HCT116 (cell line): Measurements from ENCODE around the gene ARHGEF12. TPM values are rescaled to one million over a fixed set of nuclear protein-coding genes. Genes with fewer than 3 reads are reported as not detected.

Experiments
- ATAC-seq: fragments of 200-7000 bp; cut with Tn5 transposase; 2 replicates; pipeline ENCODE4 v1.9.1; 2020; ENCODE audit warnings: mild to moderate bottlenecking, moderate library complexity
- BruUV-seq: library from RNA; stranded (reverse); fragments of 400-500 nt; replicated peaks from 2 replicates; lab custom pipeline; 2021; lab: Mats Ljungman, UMichigan
- CTCF ChIA-PET: fragments of 300-600 bp; sonication (Branson Sonifier 250); formaldehyde crosslinking; loops from one replicate; lab custom pipeline; 2021; ENCODE audit warnings: antibody characterized with exemption; lab: Charles Lee
- POLR2A ChIA-PET: fragments of 300-600, 350-600 bp; sonication (Branson Sonifier 250); formaldehyde crosslinking; loops from one replicate; lab custom pipeline; 2021; ENCODE audit warnings: antibody characterized with exemption; lab: Charles Lee
- RAD21 ChIA-PET, 2 experiments: fragments of 300-600 bp; sonication (Branson Sonifier 250); formaldehyde crosslinking; loops; one replicate each; lab custom pipeline; 2023; ENCODE audit warnings: low total read pairs in 2 of 2; ENCODE audit not compliant: uncharacterized antibody in 2 of 2, unreplicated experiment in 2 of 2, low non-redundant PET in 1 of 2; lab: Charles Lee
- DNase-seq: peaks from one replicate; pipeline ENCODE4 v3.0.0-alpha.2; 2010; ENCODE audit warnings: low read depth, low spot score
- H2AFZ ChIP-seq: fragments of 200-600 bp; shearing (Covaris generic), sonication (generic); 2 replicates; pipeline ENCODE4 v1.6.1; 2017; ENCODE audit warnings: low read depth, mixed run types, mixed read lengths, antibody characterized with exemption, low read length; ENCODE audit not compliant: poor library complexity, severe bottlenecking
- H3K27ac ChIP-seq: 2 replicates; pipeline ENCODE4 v1.5.1; 2012; ENCODE audit warnings: low read depth, low read length
- H3K27me3 ChIP-seq: fragments of 200-600 bp; sonication (generic); 2 replicates; pipeline ENCODE4 v1.6.1; 2016; ENCODE audit warnings: mixed run types, low read length, mixed read lengths; ENCODE audit not compliant: insufficient read depth
- H3K36me3 ChIP-seq, 2 experiments: fragments of 200-500 bp in 1 of 2; fragments of 200-600 bp in 1 of 2; sonication (Bioruptor generic) in 1 of 2; sonication (generic) in 1 of 2; 2 replicates each; pipeline versions ENCODE4 v1.5.1 to v1.6.1; 2014 to 2016; ENCODE audit warnings: low read length in 2 of 2, inconsistent platforms in 1 of 2, mixed read lengths in 1 of 2, mixed run types in 1 of 2; ENCODE audit not compliant: insufficient read depth in 2 of 2, control insufficient read depth in 1 of 2
- H3K4me1 ChIP-seq, 2 experiments: fragments of 200-600 bp in 1 of 2; sonication (generic) in 1 of 2; 2 replicates each; pipeline versions ENCODE4 v1.5.1 to v1.6.1; 2012 to 2017; ENCODE audit warnings: low read length in 2 of 2, inconsistent platforms in 1 of 2, mild to moderate bottlenecking in 1 of 2, mixed read lengths in 1 of 2, mixed run types in 1 of 2, moderate library complexity in 1 of 2; ENCODE audit not compliant: insufficient read depth in 2 of 2, control insufficient read depth in 1 of 2
- H3K4me2 ChIP-seq: fragments of 200-600 bp; sonication (generic); 2 replicates; pipeline ENCODE4 v1.6.1; 2017; ENCODE audit warnings: mixed run types, low read length, mixed read lengths
- H3K4me3 ChIP-seq, 2 experiments: fragments of 200-600 bp in 1 of 2; sonication (generic) in 1 of 2; replicated peaks in 1 of 2; 2 replicates each; pipeline ENCODE4 v1.5.1; 2011 to 2016; ENCODE audit warnings: low read length in 2 of 2, control low read depth in 1 of 2, low read depth in 1 of 2, mild to moderate bottlenecking in 1 of 2, mixed read lengths in 1 of 2, mixed run types in 1 of 2
- H3K79me2 ChIP-seq: fragments of 200-600 bp; sonication (generic); 2 replicates; pipeline ENCODE4 v1.6.1; 2017; ENCODE audit warnings: mild to moderate bottlenecking, mixed run types, low read length, moderate library complexity, mixed read lengths; ENCODE audit not compliant: insufficient read depth
- H3K9ac ChIP-seq: fragments of 200-600 bp; sonication (generic); 2 replicates; pipeline ENCODE4 v1.6.1; 2016; ENCODE audit warnings: low read length, mixed read lengths
- H3K9me2 ChIP-seq: fragments of 200-600 bp; sonication (generic), shearing (Covaris generic); 2 replicates; pipeline ENCODE4 v1.6.1; 2017; ENCODE audit warnings: mixed run types, mild to moderate bottlenecking, moderate library complexity; ENCODE audit not compliant: insufficient read depth
- H3K9me3 ChIP-seq, 2 experiments: fragments of 200-500 bp in 1 of 2; fragments of 200-600 bp in 1 of 2; sonication (Bioruptor generic) in 1 of 2; sonication (generic) in 1 of 2; 2 replicates each; pipeline ENCODE4 v1.6.1; 2014 to 2017; ENCODE audit warnings: low read length in 2 of 2, mixed read lengths in 2 of 2, inconsistent platforms in 1 of 2, low read depth in 1 of 2, mild to moderate bottlenecking in 1 of 2, mixed run types in 1 of 2, moderate library complexity in 1 of 2; ENCODE audit not compliant: control insufficient read depth in 1 of 2, insufficient read depth in 1 of 2
- H4K20me1 ChIP-seq: fragments of 200-600 bp; sonication (generic), shearing (Covaris generic); 2 replicates; pipeline ENCODE4 v1.6.1; 2017; ENCODE audit warnings: mixed run types, mild to moderate bottlenecking, moderate library complexity; ENCODE audit not compliant: insufficient read depth
- ELF1 ChIP-seq: IDR thresholded peaks from 2 replicates; pipeline ENCODE4 v1.6.1; 2012; ENCODE audit warnings: low read depth, borderline replicate concordance
- JUND ChIP-seq: IDR thresholded peaks from 2 replicates; pipeline ENCODE4 v1.6.1; 2012
- SIN3A ChIP-seq: IDR thresholded peaks from 2 replicates; pipeline ENCODE4 v1.6.1; 2012; ENCODE audit warnings: low read depth
- TCF7L2 ChIP-seq: IDR thresholded peaks from 2 replicates; pipeline ENCODE4 v1.7.0; 2011; ENCODE audit warnings: borderline replicate concordance, inconsistent platforms; ENCODE audit not compliant: insufficient read depth, insufficient read length; ENCODE audit errors: extremely low read depth
- ZFX ChIP-seq: fragments of 450-650 bp; IDR thresholded peaks from 2 replicates; pipeline ENCODE4 v1.6.1; 2017
- ZNF274 ChIP-seq: fragments of 200-500 bp; sonication (Bioruptor generic); IDR thresholded peaks from 2 replicates; pipeline ENCODE4 v1.6.1; 2014; ENCODE audit warnings: mild to moderate bottlenecking, low read depth, low read length, inconsistent platforms
- intact Hi-C: fragments of 100-400 bp; cut with micrococcal nuclease; formaldehyde crosslinking; loops from 2 replicates; pipeline ENCODE4 v1.10.0; 2022
- total RNA-seq: library from RNA; stranded (reverse); gene quantifications from one replicate; pipeline ENCODE4 v1.2.1, GENCODE V29; 2021; ENCODE audit not compliant: unreplicated experiment
- TF ChIP-seq, protein P1 (sequence below), 3 experiments: fragments of 200-600 bp in 1 of 3; sonication (generic) in 1 of 3; IDR thresholded peaks in 2 of 3; conservative IDR thresholded peaks in 1 of 3; 2 replicates each; pipeline ENCODE4 v1.5.1; 2012 to 2017; ENCODE audit warnings: low read depth in 2 of 3, low read length in 2 of 3, antibody characterized with exemption in 1 of 3, borderline replicate concordance in 1 of 3, control low read depth in 1 of 3, mild to moderate bottlenecking in 1 of 3, mixed read lengths in 1 of 3, mixed run types in 1 of 3, moderate library complexity in 1 of 3; ENCODE audit not compliant: insufficient read depth in 1 of 3

ARHGEF12 gene
- total RNA-seq, 1 experiment from 2014 or later: 81.4 TPM

- TF ChIP-seq, protein P1, sequence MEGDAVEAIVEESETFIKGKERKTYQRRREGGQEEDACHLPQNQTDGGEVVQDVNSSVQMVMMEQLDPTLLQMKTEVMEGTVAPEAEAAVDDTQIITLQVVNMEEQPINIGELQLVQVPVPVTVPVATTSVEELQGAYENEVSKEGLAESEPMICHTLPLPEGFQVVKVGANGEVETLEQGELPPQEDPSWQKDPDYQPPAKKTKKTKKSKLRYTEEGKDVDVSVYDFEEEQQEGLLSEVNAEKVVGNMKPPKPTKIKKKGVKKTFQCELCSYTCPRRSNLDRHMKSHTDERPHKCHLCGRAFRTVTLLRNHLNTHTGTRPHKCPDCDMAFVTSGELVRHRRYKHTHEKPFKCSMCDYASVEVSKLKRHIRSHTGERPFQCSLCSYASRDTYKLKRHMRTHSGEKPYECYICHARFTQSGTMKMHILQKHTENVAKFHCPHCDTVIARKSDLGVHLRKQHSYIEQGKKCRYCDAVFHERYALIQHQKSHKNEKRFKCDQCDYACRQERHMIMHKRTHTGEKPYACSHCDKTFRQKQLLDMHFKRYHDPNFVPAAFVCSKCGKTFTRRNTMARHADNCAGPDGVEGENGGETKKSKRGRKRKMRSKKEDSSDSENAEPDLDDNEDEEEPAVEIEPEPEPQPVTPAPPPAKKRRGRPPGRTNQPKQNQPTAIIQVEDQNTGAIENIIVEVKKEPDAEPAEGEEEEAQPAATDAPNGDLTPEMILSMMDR (IDR thresholded peaks at IDR 0.05 in 2 of 3, conservative IDR thresholded peaks at IDR 0.05 in 1 of 3; ENCODE audit: borderline replicate concordance in 1 of 3, insufficient read depth in 1 of 3, low read depth in 2 of 3, low read length in 2 of 3): no peak
- no peak for TF ChIP-seq ZNF274
- TF ChIP-seq, all 23 proteins: peak for 0
These were observed 50.7 kb downstream of the ARHGEF12 start (continued) for GRCh38 chr11:120386774-120387371.

- no peak overlapping the region for H3K27ac ChIP-seq
- peaks cover 100% of the 10 kb centered on the region for H3K79me2 ChIP-seq
- H2AFZ ChIP-seq: no peak overlapping the region
- no peaks in the 10 kb centered on the region for H3K9me3 ChIP-seq
- ChIA-PET POLR2A (no interaction called here), RAD21 (no interaction called here), CTCF (no interaction called here)
- no peaks in the 10 kb centered on the region for H3K36me3 ChIP-seq
- no peak for DNase-seq
- no peak overlapping the region for H3K9ac ChIP-seq
- H3K27me3 ChIP-seq: no peaks in the 10 kb centered on the region
- H3K4me2 ChIP-seq: no peak overlapping the region
- peaks cover 5% of the 10 kb centered on the region; the same call in 1 of the 2 replicates for H4K20me1 ChIP-seq
- TF ChIP-seq ELF1 (no peak), JUND (no peak), TCF7L2 (no peak), SIN3A (no peak), ZFX (no peak)
- no TSS peak for BruUV-seq
- no peak overlapping the region for H3K4me3 ChIP-seq
- intact Hi-C loops: no loop called here
- no peaks in the 10 kb centered on the region for H3K9me2 ChIP-seq
- H3K4me1 ChIP-seq: peaks cover 0 to 9% of the 10 kb centered on the region in 2 experiments; a peak in 3 of 4 replicates
- no peak for ATAC-seq
These were observed 52.0 kb downstream of the ARHGEF12 start for GRCh38 chr11:120388261-120388660.
